ENCODE data around the gene NTN3. TPM values are rescaled to one million over a fixed set of nuclear protein-coding genes. Genes with fewer than 3 reads are reported as not detected.
"Not testable (repeated sequence)": the region's sequence is repeated elsewhere in the genome, so short reads cannot be mapped to it uniquely, and the experiment has no call there.

NTN3 gene
- total RNA-seq, 1 donor from 2014 or later, result 5.8 TPM

GRCh38 chr16:2441143-2441804 is 29.8 kb upstream of the NTN3 start:
- DNase-seq, result not testable (repeated sequence)

GRCh38 chr16:2443555-2443954 is 27.5 kb upstream of the NTN3 start:
- no peak for DNase-seq

GRCh38 chr16:2447920-2448583 is 23.0 kb upstream of the NTN3 start:
- DNase-seq, result no peak

- no peak for DNase-seq
Observed at GRCh38 chr16:2449118-2449517, 22.0 kb upstream of the NTN3 start.

- peak; percentile 44 for DNase-seq
Observed at GRCh38 chr16:2450535-2450934, 20.6 kb upstream of the NTN3 start.

GRCh38 chr16:2450975-2451381 is 20.1 kb upstream of the NTN3 start:
- DNase-seq, result no peak

- no peak for DNase-seq
Observed at GRCh38 chr16:2451851-2452320, 19.2 kb upstream of the NTN3 start.

- no peak for DNase-seq
Observed at GRCh38 chr16:2452650-2453049, 18.4 kb upstream of the NTN3 start.

- DNase-seq, result no peak
Observed at GRCh38 chr16:2455081-2455845, 15.8 kb upstream of the NTN3 start.

GRCh38 chr16:2456551-2457153 is 14.4 kb upstream of the NTN3 start:
- DNase-seq, result no peak

GRCh38 chr16:2457267-2457666 is 13.8 kb upstream of the NTN3 start:
- no peak for DNase-seq

GRCh38 chr16:2457946-2458345 is 13.2 kb upstream of the NTN3 start:
- no peak for DNase-seq

- DNase-seq, result no peak
Observed at GRCh38 chr16:2458887-2459646, 12.0 kb upstream of the NTN3 start.

- DNase-seq, result peak; percentile 92
Observed at GRCh38 chr16:2459647-2460390, 11.3 kb upstream of the NTN3 start, which contains the start of gene TEDC2. TSS of gene TEDC2 (plus strand) at chr16:2460109. CDS start at chr16:2460145, 36 bp downstream.

GRCh38 chr16:2460391-2460713 is 10.7 kb upstream of the NTN3 start:
- DNase-seq, result no peak

GRCh38 chr16:2460916-2461315 is 10.2 kb upstream of the NTN3 start:
- DNase-seq, result no peak

GRCh38 chr16:2462031-2462866 is 8.8 kb upstream of the NTN3 start:
- DNase-seq, result no peak

- DNase-seq, result no peak
Observed at GRCh38 chr16:2464333-2464732, 6.8 kb upstream of the NTN3 start.

GRCh38 chr16:2465653-2466415 is 5.3 kb upstream of the NTN3 start:
- DNase-seq, result no peak
